B cell (primary cell): ENCODE results near the gene STK4. TPM values are rescaled to one million over a fixed set of nuclear protein-coding genes. Genes with fewer than 3 reads are reported as not detected.
A peak's percentile ranks its signal among the peaks of the same experiment; 100 is the strongest.

ENCODE experiments used
- ATAC-seq: fragments of 200-7000 bp; cut with Tn5 transposase; one replicate; pipeline ENCODE4 v1.10.0; 2021; ENCODE audit warnings: low read depth, mild to moderate bottlenecking, moderate number of reproducible peaks, moderate library complexity
- CTCF ChIA-PET: fragments of 350-600 bp; sonication (Branson Sonifier 250); formaldehyde crosslinking; loops from one replicate; lab custom pipeline; 2021; ENCODE audit warnings: antibody characterized with exemption, inconsistent platforms; lab: Charles Lee
- POLR2A ChIA-PET: fragments of 350-600 bp; sonication (Branson Sonifier 250); formaldehyde crosslinking; loops from one replicate; lab custom pipeline; 2021; ENCODE audit warnings: antibody characterized with exemption; lab: Charles Lee
- DNase-seq: peaks from one replicate; pipeline ENCODE4 v3.0.0; 2013
- H2AFZ ChIP-seq: 2 replicates; pipeline ENCODE4 v1.6.1; 2012; ENCODE audit warnings: mild to moderate bottlenecking, low read depth, low read length; ENCODE audit not compliant: insufficient read depth, poor library complexity, severe bottlenecking
- H3K27ac ChIP-seq, 2 donors: 1 replicate in 1 of 2; 2 replicates in 1 of 2; pipeline ENCODE4 v1.5.1; 2012 to 2013; ENCODE audit warnings: low read length in 2 of 2, mild to moderate bottlenecking in 2 of 2, moderate library complexity in 1 of 2
- H3K27me3 ChIP-seq, 4 experiments: fragments of 200-600 bp in 1 of 4; sonication (generic) in 1 of 4; replicated peaks in 1 of 4; 1 replicate in 2 of 4; 2 replicates in 2 of 4; pipeline versions ENCODE4 v1.6.1 to v1.7.0; 2013 to 2016; ENCODE audit warnings: low read length in 3 of 4, mild to moderate bottlenecking in 2 of 4, mixed read lengths in 1 of 4, moderate library complexity in 1 of 4; ENCODE audit not compliant: insufficient read depth in 4 of 4, control insufficient read depth in 3 of 4; ENCODE audit errors: control extremely low read depth in 1 of 4
- H3K36me3 ChIP-seq, 2 experiments: replicated peaks in 1 of 2; 1 replicate in 1 of 2; 2 replicates in 1 of 2; pipeline versions ENCODE4 v1.6.1 to v1.7.1; 2013; ENCODE audit warnings: low read length in 1 of 2; ENCODE audit not compliant: insufficient read depth in 2 of 2, control insufficient read depth in 1 of 2; ENCODE audit errors: control extremely low read depth in 1 of 2, extremely low read depth in 1 of 2
- H3K4me1 ChIP-seq, 2 donors: fragments of 200-600 bp in 1 of 2; sonication (generic) in 1 of 2; 1 replicate in 1 of 2; 2 replicates in 1 of 2; pipeline versions ENCODE4 v1.5.1 to v1.6.1; 2013 to 2017; ENCODE audit warnings: low read length in 2 of 2; ENCODE audit not compliant: control insufficient read depth in 2 of 2, insufficient read depth in 2 of 2
- H3K4me2 ChIP-seq: replicated peaks from 2 replicates; pipeline ENCODE3; 2012; ENCODE audit warnings: mild to moderate bottlenecking, low read depth, low read length; ENCODE audit not compliant: poor library complexity, severe bottlenecking
- H3K4me3 ChIP-seq, 5 experiments: fragments of 200-600 bp in 1 of 5; sonication (generic) in 1 of 5; 1 replicate in 3 of 5; 2 replicates in 2 of 5; pipeline versions ENCODE4 v1.5.1 to v1.7.0; 2011 to 2016; ENCODE audit warnings: low read length in 4 of 5, mild to moderate bottlenecking in 4 of 5, low read depth in 2 of 5, control low read depth in 1 of 5, moderate library complexity in 1 of 5; ENCODE audit not compliant: insufficient read depth in 1 of 5; ENCODE audit errors: control extremely low read depth in 1 of 5, extremely low read depth in 1 of 5
- H3K79me2 ChIP-seq: fragments of 200-600 bp; sonication (generic); one replicate; pipeline ENCODE4 v1.6.0; 2016; ENCODE audit warnings: low read length; ENCODE audit not compliant: control insufficient read depth, insufficient read depth
- H3K9ac ChIP-seq: fragments of 200-600 bp; sonication (generic); 2 replicates; pipeline ENCODE4 v1.6.1; 2017; ENCODE audit warnings: mild to moderate bottlenecking, low read length, moderate library complexity
- H3K9me3 ChIP-seq, 3 donors: one replicate each; pipeline versions ENCODE4 v1.6.1 to v1.7.1; 2013; ENCODE audit warnings: low read length in 2 of 3; ENCODE audit not compliant: control insufficient read depth in 2 of 3, insufficient read depth in 1 of 3; ENCODE audit errors: control extremely low read depth in 1 of 3
- H4K20me1 ChIP-seq: 2 replicates; pipeline ENCODE4 v1.6.0; 2012; ENCODE audit warnings: mild to moderate bottlenecking, low read length; ENCODE audit not compliant: insufficient read depth, control insufficient read depth, poor library complexity, severe bottlenecking
- H3K27ac Mint-ChIP-seq: one replicate; pipeline ENCODE4 v1.8.0; 2021; ENCODE audit warnings: mixed read lengths
- H3K27me3 Mint-ChIP-seq: one replicate; pipeline ENCODE4 v1.8.0; 2021; ENCODE audit warnings: mixed read lengths
- H3K4me1 Mint-ChIP-seq: one replicate; pipeline ENCODE4 v1.8.0; 2021; ENCODE audit warnings: mixed read lengths
- H3K4me3 Mint-ChIP-seq: one replicate; pipeline ENCODE4 v1.8.0; 2021; ENCODE audit warnings: mixed read lengths
- H3K9me3 Mint-ChIP-seq: one replicate; pipeline ENCODE4 v1.8.0; 2022; ENCODE audit warnings: mixed read lengths; ENCODE audit not compliant: insufficient read depth
- CTCF ChIP-seq: fragments of 200-600 bp; IDR thresholded peaks from one replicate; pipeline ENCODE4 v1.8.0; 2022; ENCODE audit warnings: antibody characterized with exemption, mild to moderate bottlenecking
- EZH2 ChIP-seq: IDR thresholded peaks from 2 replicates; pipeline ENCODE4 v1.6.1; 2012; ENCODE audit warnings: borderline replicate concordance, low read depth, mild to moderate bottlenecking, moderate library complexity, low read length; ENCODE audit not compliant: insufficient read depth, poor library complexity, severe bottlenecking
- WGBS: methylation state at CpG from one replicate; pipeline ENCODE4 v1.1.5; 2013; ENCODE audit warnings: missing lambda C conversion rate; ENCODE audit not compliant: insufficient coverage; 5-methylcytosine and 5-hydroxymethylcytosine counted together
- intact Hi-C: fragments of 100-400 bp; cut with micrococcal nuclease; formaldehyde crosslinking; loops from one replicate; pipeline ENCODE4 v1.10.0; 2022
- polyA plus RNA-seq: library from polyadenylated mRNA; depleted of rRNA; stranded (reverse); fragments of >200 nt; gene quantifications from 2 replicates; pipeline ENCODE4 v1.2.3, GENCODE V29; 2012
- total RNA-seq, 2 donors: library from RNA; stranded (reverse); fragments of 120-200 nt in 1 of 2; gene quantifications; 1 replicate in 1 of 2; 2 replicates in 1 of 2; pipeline versions ENCODE4 v1.2.3 to v1.2.4, GENCODE V29; 2013 to 2022

STK4 gene
- total and polyA plus RNA-seq, 2 donors (not counting 1 experiment from before 2014, with no cell fraction given), result 38.9 to 324 TPM

GRCh38 chr20:45051204-45052060, 85.1 kb downstream of the STK4 start:
- peak overlapping the region in 3 of 5 experiments; percentile 8 to 51 (median 18) for H3K4me3 ChIP-seq
- WGBS, result no CpG with 5 or more reads among the region's 3 CpGs
- H3K27me3 ChIP-seq, result no peaks in the 10 kb centered on the region
- peaks cover 97% of the 10 kb centered on the region for H3K79me2 ChIP-seq
- H3K9me3 ChIP-seq, result no peaks in the 10 kb centered on the region
- intact Hi-C loops, result no loop called here
- Mint-ChIP-seq H3K27me3 (no peaks in the 10 kb centered on the region), H3K27ac (peak overlapping the region; percentile 97), H3K4me1 (peaks cover 75% of the 10 kb centered on the region), H3K9me3 (no peaks in the 10 kb centered on the region), H3K4me3 (peak overlapping the region; percentile 85)
- DNase-seq (peak; percentile 68), ATAC-seq (peak; percentile 81)
- peak overlapping the region; percentile 46 for H3K9ac ChIP-seq
- H3K27ac ChIP-seq, result peak overlapping the region; percentile 82 to 88
- H4K20me1 ChIP-seq, result no peaks in the 10 kb centered on the region
- peaks cover 0 to 31% of the 10 kb centered on the region in 2 experiments for H3K36me3 ChIP-seq
- ChIA-PET POLR2A (no interaction called here), CTCF (interaction anchor here (0.8 to 8.4 kb wide), 11 partner anchors 8 to 383 kb away, joined by 3 to 80 read pairs (median 3); no protein-coding TSS in a partner anchor)
- H3K4me2 ChIP-seq, result peak overlapping the region; percentile 70
- H2AFZ ChIP-seq, result no peak overlapping the region
- H3K4me1 ChIP-seq, result peaks cover 53 to 58% of the 10 kb centered on the region in 2 donors
- TF ChIP-seq EZH2 (no peak), CTCF (no peak)
